Panc1 (cell line): ENCODE results near the gene E2F3. TPM values are rescaled to one million over a fixed set of nuclear protein-coding genes. Genes with fewer than 3 reads are reported as not detected.

Source experiments
- ATAC-seq: fragments of 200-7000 bp; cut with Tn5 transposase; 2 replicates; pipeline ENCODE4 v1.9.1; 2020; ENCODE audit warnings: mild to moderate bottlenecking, moderate library complexity
- BruUV-seq: library from RNA; stranded (reverse); fragments of 400-500 nt; replicated peaks from 2 replicates; lab custom pipeline; 2021; lab: Mats Ljungman, UMichigan
- CTCF ChIA-PET: fragments of 300-600 bp; sonication (Branson Sonifier 250); formaldehyde crosslinking; loops from one replicate; lab custom pipeline; 2022; ENCODE audit warnings: antibody characterized with exemption; lab: Charles Lee
- POLR2A ChIA-PET: fragments of 300-600 bp; sonication (Branson Sonifier 250); formaldehyde crosslinking; loops from one replicate; lab custom pipeline; 2022; ENCODE audit warnings: antibody characterized with exemption; lab: Charles Lee
- DNase-seq: peaks from one replicate; pipeline ENCODE4 v3.0.0-alpha.2; 2010; ENCODE audit warnings: low read depth, low spot score
- H3K27ac ChIP-seq: 2 replicates; pipeline ENCODE4 v1.5.1; 2011; ENCODE audit warnings: mild to moderate bottlenecking, low read length, inconsistent platforms
- H3K27me3 ChIP-seq: fragments of 200-500 bp; sonication (Bioruptor generic); 2 replicates; pipeline ENCODE4 v1.6.0; 2014; ENCODE audit warnings: low read length, inconsistent platforms; ENCODE audit not compliant: control insufficient read depth, insufficient read depth
- H3K36me3 ChIP-seq: fragments of 200-500 bp; sonication (Bioruptor generic); 2 replicates; pipeline ENCODE4 v1.5.1; 2014; ENCODE audit warnings: inconsistent platforms, mild to moderate bottlenecking, low read length, moderate library complexity; ENCODE audit not compliant: control insufficient read depth, insufficient read depth
- H3K4me1 ChIP-seq: 2 replicates; pipeline ENCODE4 v1.5.1; 2011; ENCODE audit warnings: inconsistent platforms, mild to moderate bottlenecking, low read length, moderate library complexity; ENCODE audit not compliant: control insufficient read depth, insufficient read depth
- H3K4me3 ChIP-seq, 2 experiments: 2 replicates each; pipeline ENCODE4 v1.5.1; 2011 to 2012; ENCODE audit warnings: low read depth in 2 of 2, low read length in 2 of 2, mild to moderate bottlenecking in 2 of 2, inconsistent platforms in 1 of 2, moderate library complexity in 1 of 2
- H3K9me3 ChIP-seq: fragments of 200-500 bp; sonication (Bioruptor generic); 2 replicates; pipeline ENCODE4 v1.5.1; 2014; ENCODE audit warnings: low read depth, mild to moderate bottlenecking, inconsistent platforms, low read length, moderate library complexity; ENCODE audit not compliant: control insufficient read depth, insufficient read depth
- POLR2AphosphoS5 ChIP-seq: IDR thresholded peaks from 2 replicates; pipeline ENCODE4 v1.6.1; 2012; ENCODE audit warnings: mild to moderate bottlenecking, low read depth, low read length, moderate library complexity
- SIN3A ChIP-seq: IDR thresholded peaks from 2 replicates; pipeline ENCODE4 v1.6.1; 2012; ENCODE audit warnings: low read depth, mild to moderate bottlenecking, low read length, moderate library complexity, borderline replicate concordance; ENCODE audit not compliant: insufficient read depth
- TCF7L2 ChIP-seq: IDR thresholded peaks from 2 replicates; pipeline ENCODE4 v1.6.1; 2011; ENCODE audit warnings: mild to moderate bottlenecking, low read depth, low read length, inconsistent platforms
- in situ Hi-C: cut with HindIII; loops from 2 replicates; pipeline ENCODE4 v1.10.0; 2016; ENCODE audit warnings: low sequenced_read_pairs, low pct_unique_long_range_greater_than_20kb
- intact Hi-C: fragments of 100-400 bp; cut with micrococcal nuclease; formaldehyde crosslinking; loops from one replicate; pipeline ENCODE4 v1.10.0; 2022; ENCODE audit not compliant: unreplicated experiment
- total RNA-seq: library from RNA; stranded (reverse); gene quantifications from one replicate; pipeline ENCODE4 v1.2.1, GENCODE V29; 2021; ENCODE audit not compliant: unreplicated experiment
- TF ChIP-seq, protein P1 (sequence below), 2 experiments: IDR thresholded peaks; 2 replicates each; pipeline ENCODE4 v1.6.1; 2011 to 2012; ENCODE audit warnings: low read depth in 2 of 2, control low read depth in 1 of 2, low read length in 1 of 2, mild to moderate bottlenecking in 1 of 2, moderate library complexity in 1 of 2; ENCODE audit not compliant: insufficient read depth in 1 of 2
- TF ChIP-seq, protein P2 (sequence below): fragments of 450-650 bp; IDR thresholded peaks from 2 replicates; pipeline ENCODE4 v1.5.1; 2017; ENCODE audit warnings: mild to moderate bottlenecking

The E2F3 gene
- total RNA-seq, 1 experiment from 2014 or later, result 31.0 TPM

DNA sequence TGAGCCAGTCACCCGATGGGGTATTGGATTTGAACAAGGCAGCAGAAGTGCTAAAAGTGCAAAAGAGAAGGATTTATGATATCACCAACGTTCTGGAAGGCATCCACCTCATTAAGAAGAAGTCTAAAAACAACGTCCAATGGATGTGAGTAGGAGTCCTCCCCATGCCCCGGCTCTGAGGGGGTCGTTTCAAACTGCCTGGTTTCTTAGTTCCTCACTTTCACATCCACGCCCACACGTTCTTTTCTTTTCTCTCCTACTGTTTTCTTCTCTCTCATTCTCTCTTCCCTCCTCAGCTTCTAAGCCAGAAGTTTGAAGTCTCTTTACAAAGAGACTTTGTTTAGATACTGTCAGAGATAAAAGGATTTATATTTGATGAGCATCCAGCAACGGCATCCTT lies 79.6 kb downstream of the E2F3 start:
- DNase-seq, result no peak
- BruUV-seq, result no TSS peak
- Histone ChIP-seq H3K9me3 (no peaks in the 10 kb centered on the region), H3K4me1 (no peaks in the 10 kb centered on the region), H3K27me3 (no peaks in the 10 kb centered on the region), H3K27ac (no peak overlapping the region), H3K36me3 (peaks cover 7% of the 10 kb centered on the region; the same call in 1 of the 2 replicates), H3K4me3 (no peak overlapping the region)
- CTCF ChIA-PET, result no interaction called here
- in situ Hi-C loops, result no loop called here
- ATAC-seq, result no peak
- TF ChIP-seq, protein P1, sequence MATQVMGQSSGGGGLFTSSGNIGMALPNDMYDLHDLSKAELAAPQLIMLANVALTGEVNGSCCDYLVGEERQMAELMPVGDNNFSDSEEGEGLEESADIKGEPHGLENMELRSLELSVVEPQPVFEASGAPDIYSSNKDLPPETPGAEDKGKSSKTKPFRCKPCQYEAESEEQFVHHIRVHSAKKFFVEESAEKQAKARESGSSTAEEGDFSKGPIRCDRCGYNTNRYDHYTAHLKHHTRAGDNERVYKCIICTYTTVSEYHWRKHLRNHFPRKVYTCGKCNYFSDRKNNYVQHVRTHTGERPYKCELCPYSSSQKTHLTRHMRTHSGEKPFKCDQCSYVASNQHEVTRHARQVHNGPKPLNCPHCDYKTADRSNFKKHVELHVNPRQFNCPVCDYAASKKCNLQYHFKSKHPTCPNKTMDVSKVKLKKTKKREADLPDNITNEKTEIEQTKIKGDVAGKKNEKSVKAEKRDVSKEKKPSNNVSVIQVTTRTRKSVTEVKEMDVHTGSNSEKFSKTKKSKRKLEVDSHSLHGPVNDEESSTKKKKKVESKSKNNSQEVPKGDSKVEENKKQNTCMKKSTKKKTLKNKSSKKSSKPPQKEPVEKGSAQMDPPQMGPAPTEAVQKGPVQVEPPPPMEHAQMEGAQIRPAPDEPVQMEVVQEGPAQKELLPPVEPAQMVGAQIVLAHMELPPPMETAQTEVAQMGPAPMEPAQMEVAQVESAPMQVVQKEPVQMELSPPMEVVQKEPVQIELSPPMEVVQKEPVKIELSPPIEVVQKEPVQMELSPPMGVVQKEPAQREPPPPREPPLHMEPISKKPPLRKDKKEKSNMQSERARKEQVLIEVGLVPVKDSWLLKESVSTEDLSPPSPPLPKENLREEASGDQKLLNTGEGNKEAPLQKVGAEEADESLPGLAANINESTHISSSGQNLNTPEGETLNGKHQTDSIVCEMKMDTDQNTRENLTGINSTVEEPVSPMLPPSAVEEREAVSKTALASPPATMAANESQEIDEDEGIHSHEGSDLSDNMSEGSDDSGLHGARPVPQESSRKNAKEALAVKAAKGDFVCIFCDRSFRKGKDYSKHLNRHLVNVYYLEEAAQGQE (IDR thresholded peaks at IDR 0.05; ENCODE audit: insufficient read depth in 1 of 2, low read depth in 2 of 2, low read length in 1 of 2), result no peak
- TF ChIP-seq, protein P2, sequence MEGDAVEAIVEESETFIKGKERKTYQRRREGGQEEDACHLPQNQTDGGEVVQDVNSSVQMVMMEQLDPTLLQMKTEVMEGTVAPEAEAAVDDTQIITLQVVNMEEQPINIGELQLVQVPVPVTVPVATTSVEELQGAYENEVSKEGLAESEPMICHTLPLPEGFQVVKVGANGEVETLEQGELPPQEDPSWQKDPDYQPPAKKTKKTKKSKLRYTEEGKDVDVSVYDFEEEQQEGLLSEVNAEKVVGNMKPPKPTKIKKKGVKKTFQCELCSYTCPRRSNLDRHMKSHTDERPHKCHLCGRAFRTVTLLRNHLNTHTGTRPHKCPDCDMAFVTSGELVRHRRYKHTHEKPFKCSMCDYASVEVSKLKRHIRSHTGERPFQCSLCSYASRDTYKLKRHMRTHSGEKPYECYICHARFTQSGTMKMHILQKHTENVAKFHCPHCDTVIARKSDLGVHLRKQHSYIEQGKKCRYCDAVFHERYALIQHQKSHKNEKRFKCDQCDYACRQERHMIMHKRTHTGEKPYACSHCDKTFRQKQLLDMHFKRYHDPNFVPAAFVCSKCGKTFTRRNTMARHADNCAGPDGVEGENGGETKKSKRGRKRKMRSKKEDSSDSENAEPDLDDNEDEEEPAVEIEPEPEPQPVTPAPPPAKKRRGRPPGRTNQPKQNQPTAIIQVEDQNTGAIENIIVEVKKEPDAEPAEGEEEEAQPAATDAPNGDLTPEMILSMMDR, result no peak
- TF ChIP-seq SIN3A (no peak), TCF7L2 (no peak), POLR2AphosphoS5 (no peak)
- intact Hi-C loops, result no loop called here
- POLR2A ChIA-PET, result no interaction called here

DNA sequence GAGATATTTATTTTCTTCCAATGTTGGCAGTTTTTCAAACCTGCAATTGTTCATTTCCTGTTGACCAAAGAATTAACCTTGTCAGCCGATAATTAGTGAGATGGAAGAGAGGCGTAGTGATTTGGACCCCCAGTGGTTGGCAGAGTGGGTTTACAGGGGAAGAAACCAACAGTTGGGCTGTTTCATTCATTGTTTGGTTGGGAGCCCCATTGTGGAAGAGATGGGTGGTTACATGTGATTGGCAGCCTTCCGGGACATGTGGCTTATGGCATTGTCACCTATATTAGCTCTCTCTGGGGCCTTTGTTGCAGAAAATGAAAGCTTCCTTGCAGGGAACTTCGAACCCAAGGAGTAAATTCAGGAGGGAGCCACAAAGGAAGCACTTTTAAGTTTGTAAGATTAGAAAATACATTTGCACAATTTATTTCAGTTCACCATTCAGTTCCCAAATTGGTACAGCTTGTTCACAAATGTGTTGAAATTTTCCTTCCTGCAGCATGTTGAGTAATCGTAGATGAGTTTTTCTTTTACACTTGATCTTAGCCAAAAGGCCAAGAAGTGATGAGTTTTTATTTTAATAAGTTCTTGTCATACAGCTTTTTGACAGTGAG lies 82.3 kb downstream of the E2F3 start:
- H3K27ac ChIP-seq, result no peak overlapping the region
- H3K4me3 ChIP-seq, result no peak overlapping the region
- H3K27me3 ChIP-seq, result no peaks in the 10 kb centered on the region
- no peaks in the 10 kb centered on the region for H3K9me3 ChIP-seq
- intact Hi-C loops, result no loop called here
- in situ Hi-C loops, result no loop called here
- H3K36me3 ChIP-seq, result peaks cover 22% of the 10 kb centered on the region; the same call in 1 of the 2 replicates
- CTCF ChIA-PET, result no interaction called here
- DNase-seq, result no peak
- ATAC-seq, result no peak
- no TSS peak for BruUV-seq
- POLR2A ChIA-PET, result no interaction called here
- no peaks in the 10 kb centered on the region for H3K4me1 ChIP-seq
- TF ChIP-seq, protein P2, result no peak
